K562 (cell line): ENCODE data around the gene ADNP2. TPM values are rescaled to one million over a fixed set of nuclear protein-coding genes. Genes with fewer than 3 reads are reported as not detected.

Experiments used
- ATAC-seq: fragments of 200-7000 bp; cut with Tn5 transposase; 3 replicates; pipeline ENCODE4 v1.9.1; 2020; ENCODE audit warnings: moderate library complexity
- BruUV-seq: library from RNA; stranded (reverse); fragments of 400-500 nt; replicated peaks from 2 replicates; lab custom pipeline; 2021; lab: Mats Ljungman, UMichigan
- CTCF ChIA-PET: fragments of 300-600 bp; formaldehyde crosslinking; extraction: SDS; loops from one replicate; lab custom pipeline; 2021; ENCODE audit warnings: low intra/inter-chr PET ratio; lab: Yijun Ruan, JAX
- POLR2A ChIA-PET: fragments of 300-600, 350-650 bp; sonication (Branson Sonifier 250); formaldehyde crosslinking; extraction: SDS; loops from one replicate; lab custom pipeline; 2021; ENCODE audit warnings: antibody characterized with exemption, inconsistent platforms; lab: Yijun Ruan, JAX
- DNase-seq, 4 experiments: peaks; one replicate each; pipeline versions ENCODE4 v3.0.0 to v3.0.0-alpha.2; 2011 to 2018; ENCODE audit warnings: low spot score in 3 of 4, mixed read lengths in 3 of 4; ENCODE audit errors: extremely low read depth in 1 of 4
- FAIRE-seq: peaks from 2 replicates; lab custom pipeline; 2011; peaks lifted over from hg19 to GRCh38; lab: Jason Lieb, UNC
- H2AFZ ChIP-seq: 2 replicates; pipeline ENCODE4 v1.6.0; 2011; ENCODE audit warnings: low read depth, low read length, control low read depth, inconsistent platforms
- H3K27ac ChIP-seq: fragments of 200-600 bp; 3 replicates; pipeline ENCODE4 v1.8.0; 2011; ENCODE audit warnings: low read depth, mild to moderate bottlenecking, control low read depth, inconsistent platforms, low read length, moderate library complexity, mixed read lengths; ENCODE audit errors: extremely low read depth
- H3K27me3 ChIP-seq, 2 experiments: fragments of 300-600 bp in 1 of 2; 2 replicates in 1 of 2; 3 replicates in 1 of 2; pipeline versions ENCODE4 v1.6.0 to v1.8.0; 2011; ENCODE audit warnings: inconsistent platforms in 2 of 2, low read length in 2 of 2, mild to moderate bottlenecking in 1 of 2, mixed read lengths in 1 of 2, moderate library complexity in 1 of 2; ENCODE audit not compliant: control insufficient read depth in 2 of 2, insufficient read depth in 2 of 2
- H3K36me3 ChIP-seq: fragments of 300-600 bp; 3 replicates; pipeline ENCODE4 v1.8.0; 2011; ENCODE audit warnings: mild to moderate bottlenecking, low read length, inconsistent platforms; ENCODE audit not compliant: control insufficient read depth, insufficient read depth
- H3K4me1 ChIP-seq, 2 experiments: fragments of 200-600 bp in 1 of 2; replicated peaks in 1 of 2; 2 replicates in 1 of 2; 3 replicates in 1 of 2; pipeline versions ENCODE4 v1.5.1 to v1.8.0; 2011; ENCODE audit warnings: inconsistent platforms in 2 of 2, low read length in 2 of 2, mild to moderate bottlenecking in 1 of 2, mixed read lengths in 1 of 2, moderate library complexity in 1 of 2; ENCODE audit not compliant: control insufficient read depth in 2 of 2, insufficient read depth in 2 of 2
- H3K4me2 ChIP-seq: 2 replicates; pipeline ENCODE4 v1.6.1; 2011; ENCODE audit warnings: low read length, control low read depth, inconsistent platforms, mixed read lengths; ENCODE audit not compliant: insufficient read depth
- H3K4me3 ChIP-seq: fragments of 200-600 bp; sonication (generic), shearing (Covaris generic); 2 replicates; pipeline ENCODE4 v1.5.1; 2016; ENCODE audit warnings: control low read depth, inconsistent platforms
- H3K79me2 ChIP-seq: fragments of 200-600 bp; 3 replicates; pipeline ENCODE4 v1.8.0; 2011; ENCODE audit warnings: low read length, inconsistent platforms; ENCODE audit not compliant: control insufficient read depth, insufficient read depth
- H3K9ac ChIP-seq, 2 experiments: 2 replicates each; pipeline versions ENCODE4 v1.6.0 to v1.6.1; 2011; ENCODE audit warnings: low read depth in 2 of 2, low read length in 2 of 2, control low read depth in 1 of 2, inconsistent platforms in 1 of 2, mild to moderate bottlenecking in 1 of 2, mixed read lengths in 1 of 2; ENCODE audit not compliant: insufficient read depth in 1 of 2
- H3K9me1 ChIP-seq: one replicate; pipeline ENCODE4 v1.6.0; 2011; ENCODE audit warnings: inconsistent platforms, mild to moderate bottlenecking, low read length, moderate library complexity; ENCODE audit not compliant: control insufficient read depth, insufficient read depth
- H3K9me3 ChIP-seq: replicated peaks from 2 replicates; pipeline ENCODE4 v1.5.1; 2011; ENCODE audit warnings: low read depth, low read length, inconsistent platforms; ENCODE audit not compliant: control insufficient read depth, insufficient read depth
- H4K20me1 ChIP-seq: replicated peaks from 2 replicates; pipeline ENCODE4 v1.6.1; 2011; ENCODE audit warnings: low read length, inconsistent platforms, mixed read lengths; ENCODE audit not compliant: control insufficient read depth, insufficient read depth
- AFF4 ChIP-seq: sonication (generic); formaldehyde crosslinking; IDR thresholded peaks from 2 replicates; pipeline ENCODE4 v1.8.0; 2023; ENCODE audit warnings: mild to moderate bottlenecking, missing genetic modification reagents
- BACH1 ChIP-seq: fragments of 200-800 bp; sonication (Bioruptor generic); IDR thresholded peaks from 2 replicates; pipeline ENCODE4 v1.6.1; 2016; ENCODE audit warnings: missing genetic modification characterization, missing compliant biosample characterization
- CBFB ChIP-seq: sonication (generic); formaldehyde crosslinking; IDR thresholded peaks from 2 replicates; pipeline ENCODE4 v1.4.0; 2020; ENCODE audit warnings: mild to moderate bottlenecking, missing genetic modification reagents
- ELF2 ChIP-seq: fragments of 250-450 bp; sonication (Bioruptor Pico); IDR thresholded peaks from 2 replicates; pipeline ENCODE4 v1.5.0; 2021; ENCODE audit warnings: mild to moderate bottlenecking
- EP300 ChIP-seq: IDR thresholded peaks from 2 replicates; pipeline ENCODE4 v1.6.1; 2012; ENCODE audit warnings: low read length, improper control_type of control experiment
- SMAD4 ChIP-seq: fragments of 250-450 bp; sonication (Bioruptor Pico); conservative IDR thresholded peaks from 2 replicates; pipeline ENCODE4 v1.8.0; 2021; ENCODE audit warnings: inconsistent platforms, mild to moderate bottlenecking, moderate library complexity
- ZNF57 ChIP-seq: fragments of 450-650 bp; formaldehyde crosslinking; IDR thresholded peaks from 2 replicates; pipeline ENCODE4 v1.4.0; 2020; ENCODE audit warnings: mild to moderate bottlenecking, moderate library complexity
- WGBS: fragments of 100-300 bp; shearing (Covaris generic); methylation state at CpG from one replicate; pipeline ENCODE4 v1.1.6; 2016; ENCODE audit warnings: low coverage, mixed read lengths; ENCODE audit not compliant: insufficient coverage; ENCODE audit errors: missing lambda C conversion rate; 5-methylcytosine and 5-hydroxymethylcytosine counted together
- in situ Hi-C: fragments of 300-500 bp; cut with MboI; formaldehyde crosslinking; loops from 4 replicates; pipeline ENCODE4 v1.15.0; 2018; ENCODE audit warnings: inconsistent platforms, mixed read lengths
- intact Hi-C: fragments of 100-400 bp; cut with micrococcal nuclease; formaldehyde crosslinking; loops from 2 replicates; pipeline ENCODE4 v1.14.2; 2022
- polyA plus RNA-seq, 8 experiments: library from polyadenylated mRNA; depleted of rRNA in 4 of 8; stranded (reverse) in 5 of 8; unstranded in 3 of 8; fragments of >200 nt; fragmentation: Nextera tagmentation in 2 of 8; fragmentation: Illumina TruSeq in 1 of 8; extraction: Ambion mirVana in 2 of 8; extraction: Trizol in 1 of 8; gene quantifications; 2 replicates each; pipeline versions ENCODE4 v1.2.1 to v1.2.3, GENCODE V29; 2011 to 2014; ENCODE audit warnings: inconsistent platforms in 1 of 8, missing spikeins in 1 of 8
- total RNA-seq, 7 experiments: library from RNA; depleted of rRNA in 6 of 7; stranded (reverse); fragments of >200 nt in 6 of 7; fragmentation: Illumina TruSeq in 2 of 7; extraction: Trizol in 2 of 7; gene quantifications; 2 replicates each; pipeline versions ENCODE4 v1.2.1 to v1.2.3, GENCODE V29; 2011 to 2021; ENCODE audit warnings: low replicate concordance in 1 of 7
- TF ChIP-seq, protein P1 (sequence below), 2 experiments: fragments of 450-650 bp; IDR thresholded peaks; 2 replicates each; pipeline ENCODE4 v1.6.1; 2018; ENCODE audit warnings: mild to moderate bottlenecking in 2 of 2, low read depth in 1 of 2; ENCODE audit not compliant: partially characterized antibody in 2 of 2

Gene ADNP2
- total and polyA plus RNA-seq, 9 of the 15 experiments (the other 6 are each of a cell fraction or from before 2014, with no cell fraction given) = 5.8 to 24.3 (median 16.0) TPM

GRCh38 chr18:80119111-80119510 is 10.0 kb downstream of the ADNP2 start:
- no peaks in the 10 kb centered on the region for H3K9me3 ChIP-seq
- no peak for TF ChIP-seq AFF4
- no peak overlapping the region for H2AFZ ChIP-seq
- FAIRE-seq = no peak
- intact Hi-C loops (no loop called here), in situ Hi-C loops (no loop called here)
- H4K20me1 ChIP-seq = peaks cover 10% of the 10 kb centered on the region
- no peaks in the 10 kb centered on the region for H3K27me3 ChIP-seq
- H3K27ac ChIP-seq = no peak overlapping the region
- no TSS peak for BruUV-seq
- ChIA-PET POLR2A (no interaction called here), CTCF (no interaction called here)
- H3K4me2 ChIP-seq = no peak overlapping the region
- no peak overlapping the region for H3K9ac ChIP-seq
- H3K36me3 ChIP-seq = peaks cover 52% of the 10 kb centered on the region; the same call in 2 of the 3 replicates
- no peak for DNase-seq
- peaks cover 58% of the 10 kb centered on the region for H3K79me2 ChIP-seq
- H3K9me1 ChIP-seq = no peaks in the 10 kb centered on the region
- no peak for ATAC-seq
- no peak overlapping the region for H3K4me3 ChIP-seq
- H3K4me1 ChIP-seq = no peaks in the 10 kb centered on the region; a peak in 1 of 5 replicates
- 100% methylated on average over 3 of the region's 6 CpGs for WGBS

DNA sequence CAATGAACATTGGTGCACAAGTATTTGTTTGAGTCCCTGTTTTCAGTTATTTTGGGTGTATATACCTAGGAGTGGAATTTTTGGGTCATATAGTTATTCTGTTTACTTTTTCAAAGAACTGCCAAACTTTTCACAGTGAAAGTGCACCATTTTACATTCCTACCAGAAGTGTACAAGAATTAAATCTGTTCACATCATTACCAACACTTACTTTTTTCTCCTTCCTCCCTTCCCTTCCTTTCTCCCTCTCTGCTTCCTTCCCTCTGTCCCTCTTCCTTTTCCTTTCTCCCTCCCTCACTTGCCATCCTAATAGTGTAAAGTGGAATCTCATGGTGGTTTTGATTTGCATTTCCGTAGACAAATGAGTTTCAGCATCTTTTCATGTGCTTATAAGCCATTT is 11.9 kb downstream of the ADNP2 start:
- FAIRE-seq (no peak), ATAC-seq (no peak), DNase-seq (no peak)
- no peak overlapping the region for H3K4me3 ChIP-seq
- H4K20me1 ChIP-seq = no peaks in the 10 kb centered on the region
- no TSS peak for BruUV-seq
- H3K4me1 ChIP-seq = no peaks in the 10 kb centered on the region; a peak in 1 of 5 replicates
- intact Hi-C loops (no loop called here), in situ Hi-C loops (no loop called here)
- no peaks in the 10 kb centered on the region for H3K27me3 ChIP-seq
- H3K9me1 ChIP-seq = no peaks in the 10 kb centered on the region
- H3K27ac ChIP-seq = no peak overlapping the region
- ChIA-PET CTCF (no interaction called here), POLR2A (no interaction called here)
- peaks cover 47% of the 10 kb centered on the region for H3K36me3 ChIP-seq
- no peaks in the 10 kb centered on the region for H3K9me3 ChIP-seq
- H2AFZ ChIP-seq = no peak overlapping the region
- peaks cover 55% of the 10 kb centered on the region for H3K79me2 ChIP-seq
- no peak overlapping the region for H3K9ac ChIP-seq
- no peak overlapping the region for H3K4me2 ChIP-seq
- 88% methylated on average over 1 of the region's 1 CpG for WGBS
- TF ChIP-seq ELF2 = no peak
- TF ChIP-seq ZNF57 (CRISPR knock-in tag) = no peak
- TF ChIP-seq BACH1 (tag) = no peak
- TF ChIP-seq EP300 = no peak
- TF ChIP-seq, protein P1, sequence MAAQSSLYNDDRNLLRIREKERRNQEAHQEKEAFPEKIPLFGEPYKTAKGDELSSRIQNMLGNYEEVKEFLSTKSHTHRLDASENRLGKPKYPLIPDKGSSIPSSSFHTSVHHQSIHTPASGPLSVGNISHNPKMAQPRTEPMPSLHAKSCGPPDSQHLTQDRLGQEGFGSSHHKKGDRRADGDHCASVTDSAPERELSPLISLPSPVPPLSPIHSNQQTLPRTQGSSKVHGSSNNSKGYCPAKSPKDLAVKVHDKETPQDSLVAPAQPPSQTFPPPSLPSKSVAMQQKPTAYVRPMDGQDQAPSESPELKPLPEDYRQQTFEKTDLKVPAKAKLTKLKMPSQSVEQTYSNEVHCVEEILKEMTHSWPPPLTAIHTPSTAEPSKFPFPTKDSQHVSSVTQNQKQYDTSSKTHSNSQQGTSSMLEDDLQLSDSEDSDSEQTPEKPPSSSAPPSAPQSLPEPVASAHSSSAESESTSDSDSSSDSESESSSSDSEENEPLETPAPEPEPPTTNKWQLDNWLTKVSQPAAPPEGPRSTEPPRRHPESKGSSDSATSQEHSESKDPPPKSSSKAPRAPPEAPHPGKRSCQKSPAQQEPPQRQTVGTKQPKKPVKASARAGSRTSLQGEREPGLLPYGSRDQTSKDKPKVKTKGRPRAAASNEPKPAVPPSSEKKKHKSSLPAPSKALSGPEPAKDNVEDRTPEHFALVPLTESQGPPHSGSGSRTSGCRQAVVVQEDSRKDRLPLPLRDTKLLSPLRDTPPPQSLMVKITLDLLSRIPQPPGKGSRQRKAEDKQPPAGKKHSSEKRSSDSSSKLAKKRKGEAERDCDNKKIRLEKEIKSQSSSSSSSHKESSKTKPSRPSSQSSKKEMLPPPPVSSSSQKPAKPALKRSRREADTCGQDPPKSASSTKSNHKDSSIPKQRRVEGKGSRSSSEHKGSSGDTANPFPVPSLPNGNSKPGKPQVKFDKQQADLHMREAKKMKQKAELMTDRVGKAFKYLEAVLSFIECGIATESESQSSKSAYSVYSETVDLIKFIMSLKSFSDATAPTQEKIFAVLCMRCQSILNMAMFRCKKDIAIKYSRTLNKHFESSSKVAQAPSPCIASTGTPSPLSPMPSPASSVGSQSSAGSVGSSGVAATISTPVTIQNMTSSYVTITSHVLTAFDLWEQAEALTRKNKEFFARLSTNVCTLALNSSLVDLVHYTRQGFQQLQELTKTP (IDR thresholded peaks at IDR 0.05; ENCODE audit: low read depth in 1 of 2, partially characterized antibody in 2 of 2) = no peak
- no peak for TF ChIP-seq SMAD4 (CRISPR knock-in tag)
- TF ChIP-seq CBFB = no peak
